ENCODE data around the gene FEZ2. TPM values are rescaled to one million over a fixed set of nuclear protein-coding genes. Genes with fewer than 3 reads are reported as not detected.

FEZ2 gene
- polyA plus RNA-seq, 1 donor from 2014 or later = 36.8 TPM

DNA sequence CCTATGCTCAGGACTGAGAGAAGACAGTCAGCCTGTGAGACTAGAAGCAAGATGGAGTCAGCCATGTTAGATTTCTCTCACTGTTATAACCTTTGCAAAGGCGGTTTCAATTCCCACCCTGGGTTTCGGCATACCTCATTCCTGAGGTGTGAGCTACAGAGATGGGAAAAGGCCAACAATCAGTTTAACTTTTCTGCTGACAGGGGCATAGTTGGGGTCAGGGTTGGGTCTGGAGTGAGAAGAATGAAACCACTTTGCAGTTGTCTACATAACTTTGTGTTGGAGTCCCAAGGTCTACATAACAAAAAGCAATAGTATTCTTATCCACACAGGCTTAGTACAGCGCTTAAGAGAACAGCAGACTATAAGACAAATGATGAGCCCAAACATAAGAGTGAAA lies 28.1 kb upstream of the FEZ2 start:
- H3F3A ChIP-seq (ENCODE audit: insufficient read depth, low read length, poor library complexity, severe bottlenecking) = no peaks in the 10 kb centered on the region
- H4K20me1 ChIP-seq (ENCODE audit: insufficient read depth) = no peaks in the 10 kb centered on the region
- no peak overlapping the region for H3K9ac ChIP-seq (ENCODE audit: low read length)
- no peaks in the 10 kb centered on the region for H3K9me3 ChIP-seq (ENCODE audit: low read length)
- no peaks in the 10 kb centered on the region for H3K36me3 ChIP-seq (ENCODE audit: insufficient read depth, low read length)
- H3K9me2 ChIP-seq (ENCODE audit: insufficient read depth, low read length) = no peaks in the 10 kb centered on the region
- no peak overlapping the region for H3K4me3 ChIP-seq (ENCODE audit: low read length)
- no peak overlapping the region for H3K4me2 ChIP-seq (ENCODE audit: low read length)
- no peak overlapping the region for H2AFZ ChIP-seq (ENCODE audit: low read depth, low read length)
- H3K27ac ChIP-seq (ENCODE audit: low read length) = no peak overlapping the region
- no peaks in the 10 kb centered on the region for H3K27me3 ChIP-seq (ENCODE audit: insufficient read depth, low read depth, low read length)
- H3K79me2 ChIP-seq (replicated peaks; ENCODE audit: insufficient read depth, low read length) = no peaks in the 10 kb centered on the region
- no peak for TF ChIP-seq EZH2 (IDR thresholded peaks at IDR 0.05; ENCODE audit: borderline replicate concordance, insufficient read depth, low read length, poor library complexity, severe bottlenecking)
- no peak for TF ChIP-seq EP300 (conservative IDR thresholded peaks at IDR 0.05; ENCODE audit: poor library complexity, severe bottlenecking)
- TF ChIP-seq, protein P1, sequence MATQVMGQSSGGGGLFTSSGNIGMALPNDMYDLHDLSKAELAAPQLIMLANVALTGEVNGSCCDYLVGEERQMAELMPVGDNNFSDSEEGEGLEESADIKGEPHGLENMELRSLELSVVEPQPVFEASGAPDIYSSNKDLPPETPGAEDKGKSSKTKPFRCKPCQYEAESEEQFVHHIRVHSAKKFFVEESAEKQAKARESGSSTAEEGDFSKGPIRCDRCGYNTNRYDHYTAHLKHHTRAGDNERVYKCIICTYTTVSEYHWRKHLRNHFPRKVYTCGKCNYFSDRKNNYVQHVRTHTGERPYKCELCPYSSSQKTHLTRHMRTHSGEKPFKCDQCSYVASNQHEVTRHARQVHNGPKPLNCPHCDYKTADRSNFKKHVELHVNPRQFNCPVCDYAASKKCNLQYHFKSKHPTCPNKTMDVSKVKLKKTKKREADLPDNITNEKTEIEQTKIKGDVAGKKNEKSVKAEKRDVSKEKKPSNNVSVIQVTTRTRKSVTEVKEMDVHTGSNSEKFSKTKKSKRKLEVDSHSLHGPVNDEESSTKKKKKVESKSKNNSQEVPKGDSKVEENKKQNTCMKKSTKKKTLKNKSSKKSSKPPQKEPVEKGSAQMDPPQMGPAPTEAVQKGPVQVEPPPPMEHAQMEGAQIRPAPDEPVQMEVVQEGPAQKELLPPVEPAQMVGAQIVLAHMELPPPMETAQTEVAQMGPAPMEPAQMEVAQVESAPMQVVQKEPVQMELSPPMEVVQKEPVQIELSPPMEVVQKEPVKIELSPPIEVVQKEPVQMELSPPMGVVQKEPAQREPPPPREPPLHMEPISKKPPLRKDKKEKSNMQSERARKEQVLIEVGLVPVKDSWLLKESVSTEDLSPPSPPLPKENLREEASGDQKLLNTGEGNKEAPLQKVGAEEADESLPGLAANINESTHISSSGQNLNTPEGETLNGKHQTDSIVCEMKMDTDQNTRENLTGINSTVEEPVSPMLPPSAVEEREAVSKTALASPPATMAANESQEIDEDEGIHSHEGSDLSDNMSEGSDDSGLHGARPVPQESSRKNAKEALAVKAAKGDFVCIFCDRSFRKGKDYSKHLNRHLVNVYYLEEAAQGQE (IDR thresholded peaks at IDR 0.05; ENCODE audit: borderline replicate concordance) = no peak
- TF ChIP-seq MXI1 (conservative IDR thresholded peaks at IDR 0.05; ENCODE audit: poor library complexity, severe bottlenecking) = no peak
- TF ChIP-seq, protein P2, sequence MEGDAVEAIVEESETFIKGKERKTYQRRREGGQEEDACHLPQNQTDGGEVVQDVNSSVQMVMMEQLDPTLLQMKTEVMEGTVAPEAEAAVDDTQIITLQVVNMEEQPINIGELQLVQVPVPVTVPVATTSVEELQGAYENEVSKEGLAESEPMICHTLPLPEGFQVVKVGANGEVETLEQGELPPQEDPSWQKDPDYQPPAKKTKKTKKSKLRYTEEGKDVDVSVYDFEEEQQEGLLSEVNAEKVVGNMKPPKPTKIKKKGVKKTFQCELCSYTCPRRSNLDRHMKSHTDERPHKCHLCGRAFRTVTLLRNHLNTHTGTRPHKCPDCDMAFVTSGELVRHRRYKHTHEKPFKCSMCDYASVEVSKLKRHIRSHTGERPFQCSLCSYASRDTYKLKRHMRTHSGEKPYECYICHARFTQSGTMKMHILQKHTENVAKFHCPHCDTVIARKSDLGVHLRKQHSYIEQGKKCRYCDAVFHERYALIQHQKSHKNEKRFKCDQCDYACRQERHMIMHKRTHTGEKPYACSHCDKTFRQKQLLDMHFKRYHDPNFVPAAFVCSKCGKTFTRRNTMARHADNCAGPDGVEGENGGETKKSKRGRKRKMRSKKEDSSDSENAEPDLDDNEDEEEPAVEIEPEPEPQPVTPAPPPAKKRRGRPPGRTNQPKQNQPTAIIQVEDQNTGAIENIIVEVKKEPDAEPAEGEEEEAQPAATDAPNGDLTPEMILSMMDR (IDR thresholded peaks at IDR 0.05; ENCODE audit: poor library complexity, severe bottlenecking) = no peak
- TF ChIP-seq POLR2AphosphoS5 (IDR thresholded peaks at IDR 0.05) = no peak
- no peak for TF ChIP-seq RAD21 (conservative IDR thresholded peaks at IDR 0.05)
- TF ChIP-seq TAF1 (IDR thresholded peaks at IDR 0.05; ENCODE audit: low read depth) = no peak
- no peak for TF ChIP-seq SMC3 (conservative IDR thresholded peaks at IDR 0.05; ENCODE audit: poor library complexity)

DNA sequence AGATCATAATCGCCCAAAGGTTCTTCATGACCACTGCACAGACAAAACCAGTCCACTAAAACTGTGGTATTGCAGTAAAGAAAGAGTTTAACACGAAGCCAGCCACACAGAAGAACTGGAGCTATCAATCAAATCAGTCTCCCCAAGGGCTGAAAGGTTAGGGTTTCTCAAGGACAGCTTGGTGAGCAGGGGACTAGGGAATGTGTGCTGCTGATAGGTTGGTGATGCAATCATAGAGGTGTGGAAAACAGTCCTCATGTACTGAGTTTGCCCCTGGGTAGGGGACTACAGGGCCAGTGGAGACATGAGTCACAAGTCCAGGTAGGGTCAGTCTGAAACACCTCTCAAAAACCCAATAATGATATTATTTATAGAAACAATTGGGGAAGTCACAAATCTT lies 27.3 kb upstream of the FEZ2 start:
- Histone ChIP-seq H4K20me1 (ENCODE audit: insufficient read depth) (no peaks in the 10 kb centered on the region), H3K9ac (ENCODE audit: low read length) (no peak overlapping the region), H3K27me3 (ENCODE audit: insufficient read depth, low read depth, low read length) (no peaks in the 10 kb centered on the region), H3K36me3 (ENCODE audit: insufficient read depth, low read length) (no peaks in the 10 kb centered on the region), H3K79me2 (replicated peaks; ENCODE audit: insufficient read depth, low read length) (no peaks in the 10 kb centered on the region), H3F3A (ENCODE audit: insufficient read depth, low read length, poor library complexity, severe bottlenecking) (no peaks in the 10 kb centered on the region), H3K4me3 (ENCODE audit: low read length) (no peak overlapping the region), H3K4me2 (ENCODE audit: low read length) (no peak overlapping the region), H3K9me3 (ENCODE audit: low read length) (no peaks in the 10 kb centered on the region), H2AFZ (ENCODE audit: low read depth, low read length) (no peak overlapping the region), H3K27ac (ENCODE audit: low read length) (no peak overlapping the region), H3K9me2 (ENCODE audit: insufficient read depth, low read length) (no peaks in the 10 kb centered on the region)
- TF ChIP-seq, protein P2 (IDR thresholded peaks at IDR 0.05; ENCODE audit: poor library complexity, severe bottlenecking) = no peak
- TF ChIP-seq POLR2AphosphoS5 (IDR thresholded peaks at IDR 0.05) (no peak), EP300 (conservative IDR thresholded peaks at IDR 0.05; ENCODE audit: poor library complexity, severe bottlenecking) (no peak), TAF1 (IDR thresholded peaks at IDR 0.05; ENCODE audit: low read depth) (no peak), EZH2 (IDR thresholded peaks at IDR 0.05; ENCODE audit: borderline replicate concordance, insufficient read depth, low read length, poor library complexity, severe bottlenecking) (no peak), MXI1 (conservative IDR thresholded peaks at IDR 0.05; ENCODE audit: poor library complexity, severe bottlenecking) (no peak), RAD21 (conservative IDR thresholded peaks at IDR 0.05) (no peak), SMC3 (conservative IDR thresholded peaks at IDR 0.05; ENCODE audit: poor library complexity) (no peak)
- TF ChIP-seq, protein P1 (IDR thresholded peaks at IDR 0.05; ENCODE audit: borderline replicate concordance) = no peak

Data from neural cell (in vitro differentiated cells).